Activated CD4-positive, alpha-beta T cell treated with anti-CD3 and anti-CD28 coated beads for 36 hours (primary cell): ENCODE results near the gene FAAH. TPM values are rescaled to one million over a fixed set of nuclear protein-coding genes. Genes with fewer than 3 reads are reported as not detected.

ENCODE experiments used
- ATAC-seq: fragments of 200-7000 bp; cut with Tn5 transposase; one replicate; pipeline ENCODE4 v1.10.0; 2021; ENCODE audit warnings: mild to moderate bottlenecking, moderate library complexity
- CTCF ChIA-PET: fragments of 350-600 bp; sonication (Branson Sonifier 250); formaldehyde crosslinking; loops from one replicate; lab custom pipeline; 2021; ENCODE audit warnings: antibody characterized with exemption; lab: Charles Lee
- POLR2A ChIA-PET: fragments of 350-600 bp; sonication (Branson Sonifier 250); formaldehyde crosslinking; loops from one replicate; lab custom pipeline; 2021; ENCODE audit warnings: antibody characterized with exemption, inconsistent platforms; lab: Charles Lee
- DNase-seq: peaks from one replicate; pipeline ENCODE4 v3.0.0-alpha.2; 2020
- H3K27ac Mint-ChIP-seq: one replicate; pipeline ENCODE4 v1.8.0; 2021; ENCODE audit warnings: mixed read lengths
- H3K27me3 Mint-ChIP-seq: one replicate; pipeline ENCODE4 v1.8.0; 2021; ENCODE audit warnings: mixed read lengths
- H3K36me3 Mint-ChIP-seq: one replicate; pipeline ENCODE4 v1.8.0; 2021; ENCODE audit warnings: low read depth, mixed read lengths
- H3K4me1 Mint-ChIP-seq: one replicate; pipeline ENCODE4 v1.8.0; 2021; ENCODE audit warnings: mixed read lengths
- H3K4me3 Mint-ChIP-seq: one replicate; pipeline ENCODE4 v1.8.0; 2021; ENCODE audit warnings: mild to moderate bottlenecking, moderate library complexity, mixed read lengths
- H3K9me3 Mint-ChIP-seq: one replicate; pipeline ENCODE4 v1.8.0; 2021; ENCODE audit warnings: low read depth, mixed read lengths
- intact Hi-C, 2 experiments: fragments of 100-400 bp; cut with DNase I in 1 of 2; cut with micrococcal nuclease in 1 of 2; formaldehyde crosslinking; loops; one replicate each; pipeline versions ENCODE4 v1.14.2 to v1.15.1; 2022 to 2024; cut with DNase I, micrococcal nuclease
- total RNA-seq, 2 experiments: library from RNA; stranded (reverse); gene quantifications; one replicate each; pipeline ENCODE4 v1.2.3, GENCODE V29; 2021

Gene FAAH
- total RNA-seq, 2 experiments from 2014 or later: 5.3 to 7.5 TPM

DNA sequence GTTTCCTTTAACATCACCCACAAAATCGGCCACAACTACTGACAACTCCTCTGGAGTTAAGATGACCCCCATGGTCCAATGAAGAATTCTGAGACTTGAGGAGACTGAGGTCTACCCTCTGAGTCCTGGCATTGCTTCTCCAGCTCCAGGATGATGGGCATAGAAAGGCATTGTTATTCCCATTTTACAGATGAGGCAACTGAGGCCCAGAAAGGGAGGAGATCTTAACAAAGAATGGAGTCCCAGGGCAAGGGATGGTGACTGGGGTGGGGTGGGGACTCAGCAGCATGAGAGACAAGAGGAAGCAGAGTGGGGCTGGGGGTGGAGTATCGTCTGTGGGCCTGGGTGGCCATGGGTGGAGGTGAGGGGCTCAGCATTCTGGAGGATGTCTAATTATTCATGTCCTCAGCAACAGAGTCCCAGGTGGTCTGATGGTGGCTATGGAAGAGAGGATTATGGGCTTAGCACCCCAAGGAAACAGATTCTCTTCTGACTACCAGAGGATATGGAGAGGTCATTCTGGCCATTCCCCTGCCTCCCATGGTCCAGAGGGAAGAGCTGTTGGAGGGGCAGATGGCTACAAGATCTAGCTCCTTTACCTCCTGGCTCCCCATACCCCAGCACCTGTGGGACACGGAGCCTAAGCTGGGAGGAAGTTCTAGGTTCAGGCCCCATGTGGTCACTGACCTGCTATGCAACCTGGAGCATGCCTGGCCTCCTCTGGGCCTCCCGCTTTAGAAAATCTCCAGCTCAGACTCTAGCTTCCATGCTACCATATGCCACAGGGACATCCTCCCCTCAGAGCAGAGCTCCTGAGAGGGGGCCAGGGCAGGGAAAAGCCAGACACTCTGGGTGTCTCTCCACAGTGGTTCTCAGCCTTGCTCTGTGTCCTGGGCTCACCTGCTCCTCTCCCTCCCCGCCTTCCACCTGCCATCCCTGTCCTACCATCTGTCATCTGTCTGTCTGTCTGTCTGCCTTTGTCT is 58.1 kb downstream of the FAAH start:
- intact Hi-C loops: no loop called here
- H3K4me3 Mint-ChIP-seq: no peak overlapping the region
- no peak overlapping the region for H3K27ac Mint-ChIP-seq
- ATAC-seq (no peak), DNase-seq (no peak)
- CTCF ChIA-PET: interaction anchor here (1.2 to 2.0 kb wide), 4 partner anchors 10 to 77 kb away, joined by 3 to 6 read pairs (median 4); no protein-coding TSS in a partner anchor
- H3K36me3 Mint-ChIP-seq: no peaks in the 10 kb centered on the region
- no peaks in the 10 kb centered on the region for H3K9me3 Mint-ChIP-seq
- peaks cover 6% of the 10 kb centered on the region for H3K4me1 Mint-ChIP-seq
- H3K27me3 Mint-ChIP-seq: peaks cover 52% of the 10 kb centered on the region
- POLR2A ChIA-PET: no interaction called here

DNA sequence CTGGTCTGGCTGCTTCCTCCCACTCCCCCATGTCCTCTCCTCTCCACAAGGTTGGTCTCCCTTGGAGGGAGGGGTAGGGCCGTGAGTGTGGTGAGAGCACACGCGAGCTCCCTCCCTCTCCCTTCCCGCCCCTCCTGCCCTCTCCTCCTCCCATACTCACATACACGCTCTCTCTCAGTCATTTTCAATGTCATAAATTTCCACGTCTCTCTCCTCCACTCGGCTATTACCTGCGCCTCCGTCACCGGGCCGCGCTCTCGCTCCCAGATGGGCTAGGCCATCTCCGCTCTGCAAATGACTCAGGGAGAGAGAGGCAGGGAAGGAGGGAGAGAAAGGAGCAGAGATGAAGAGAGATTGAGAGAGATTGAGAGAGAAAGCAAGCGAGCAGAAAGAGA is 58.8 kb downstream of the FAAH start:
- POLR2A ChIA-PET: no interaction called here

DNA sequence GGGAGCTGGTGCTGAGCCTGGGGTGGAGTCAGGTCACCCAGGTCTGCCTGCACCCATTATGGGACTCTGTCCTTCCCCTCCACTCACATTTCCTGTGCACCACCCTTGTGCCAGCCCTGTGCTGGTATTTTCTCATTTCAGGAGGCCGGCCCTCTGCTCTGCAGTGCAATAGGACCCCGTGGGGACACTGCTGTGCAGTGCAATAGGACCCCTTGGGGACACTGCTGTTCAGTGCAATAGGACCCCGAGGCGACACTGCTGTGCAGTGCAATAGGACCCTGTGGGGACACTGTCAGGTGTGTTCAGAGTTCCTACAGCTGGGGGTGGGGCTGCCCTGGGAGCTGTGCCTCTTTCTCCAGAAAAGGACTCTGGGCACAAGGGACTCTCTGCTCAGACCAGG is 59.3 kb downstream of the FAAH start:
- Mint-ChIP-seq H3K27ac (no peak overlapping the region), H3K27me3 (peaks cover 44% of the 10 kb centered on the region), H3K36me3 (no peaks in the 10 kb centered on the region), H3K9me3 (no peaks in the 10 kb centered on the region), H3K4me3 (no peak overlapping the region), H3K4me1 (peaks cover 3% of the 10 kb centered on the region)
- DNase-seq: no peak
- ChIA-PET POLR2A (no interaction called here), CTCF (interaction anchor here (2.0 kb wide), 1 partner anchor 12 kb away, joined by 4 read pairs; no protein-coding TSS in a partner anchor)
- no peak for ATAC-seq
- intact Hi-C loops: no loop called here

More for the DNA sequence above, 58.8 kb downstream of the FAAH start:
- H3K27me3 Mint-ChIP-seq: peaks cover 46% of the 10 kb centered on the region
- H3K9me3 Mint-ChIP-seq: no peaks in the 10 kb centered on the region
- H3K36me3 Mint-ChIP-seq: no peaks in the 10 kb centered on the region
- intact Hi-C loops: no loop called here
- no peak for DNase-seq
- no peak overlapping the region for H3K27ac Mint-ChIP-seq
- ATAC-seq: no peak
- CTCF ChIA-PET: interaction anchor here (1.2 to 2.0 kb wide), 2 partner anchors 11 to 25 kb away, joined by 3 to 4 read pairs; no protein-coding TSS in a partner anchor
- peaks cover 6% of the 10 kb centered on the region for H3K4me1 Mint-ChIP-seq
- H3K4me3 Mint-ChIP-seq: no peak overlapping the region

DNA sequence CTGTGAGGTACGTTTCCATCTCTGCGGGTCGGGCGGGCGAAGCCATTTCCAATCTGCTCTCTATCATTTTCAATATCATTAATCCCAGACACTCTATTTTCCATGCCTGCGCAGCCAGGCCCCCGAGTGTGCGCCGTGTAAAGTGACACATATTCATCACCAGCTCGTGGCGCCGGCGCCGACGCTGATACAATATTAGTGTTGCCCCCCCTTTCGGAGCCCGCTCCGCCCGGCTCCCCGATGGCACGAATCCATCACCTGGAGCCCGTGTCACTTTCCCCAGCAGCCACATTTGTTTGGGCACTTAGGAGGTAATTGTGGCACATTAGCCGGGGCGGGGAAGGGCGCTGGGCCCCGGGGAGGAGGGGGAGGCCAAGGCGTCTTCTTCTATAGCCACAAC is 61.8 kb downstream of the FAAH start:
- ChIA-PET POLR2A (no interaction called here), CTCF (no interaction called here)
- H3K27me3 Mint-ChIP-seq: peaks cover 36% of the 10 kb centered on the region

DNA sequence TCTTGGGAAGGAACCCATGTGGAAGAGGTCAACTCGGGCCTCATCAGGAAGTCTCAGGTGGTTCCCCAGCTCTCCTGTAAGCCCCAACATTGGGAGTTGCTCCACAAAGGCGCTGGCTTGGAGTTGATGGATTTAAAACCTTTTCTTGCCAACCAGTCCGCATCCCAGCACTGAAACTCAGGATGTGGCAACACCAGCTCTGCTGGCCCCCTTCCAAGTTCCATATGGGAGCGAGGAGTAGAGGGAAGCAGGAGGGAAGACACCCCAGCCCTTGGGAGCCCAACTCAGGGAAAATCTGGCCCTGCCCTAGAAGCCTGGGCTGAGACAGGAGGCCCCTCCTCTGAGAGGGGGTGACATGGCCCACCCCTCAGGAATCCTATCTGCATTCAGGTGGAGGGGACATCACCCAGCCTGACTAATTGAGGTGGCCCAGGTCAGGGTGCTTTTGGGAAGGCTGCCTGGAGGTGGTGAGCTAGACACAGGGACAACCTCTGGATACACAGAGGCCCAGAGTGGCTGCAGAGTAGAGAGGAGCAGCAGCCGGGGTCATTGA is 62.4 kb downstream of the FAAH start:
- Mint-ChIP-seq H3K36me3 (no peaks in the 10 kb centered on the region), H3K27ac (no peak overlapping the region), H3K9me3 (no peaks in the 10 kb centered on the region), H3K4me1 (no peaks in the 10 kb centered on the region), H3K4me3 (no peak overlapping the region), H3K27me3 (peaks cover 31% of the 10 kb centered on the region)
- ATAC-seq: no peak
- POLR2A ChIA-PET: no interaction called here
- no peak for DNase-seq
- CTCF ChIA-PET: interaction anchor here (2.2 kb wide), 1 partner anchor 9 kb away, joined by 17 read pairs; no protein-coding TSS in a partner anchor
- intact Hi-C loops: no loop called here

More for the DNA sequence above, 61.8 kb downstream of the FAAH start:
- intact Hi-C loops: no loop called here
- Mint-ChIP-seq H3K36me3 (no peaks in the 10 kb centered on the region), H3K27ac (no peak overlapping the region), H3K9me3 (no peaks in the 10 kb centered on the region), H3K4me3 (no peak overlapping the region), H3K4me1 (no peaks in the 10 kb centered on the region)
- DNase-seq (no peak), ATAC-seq (no peak)

DNA sequence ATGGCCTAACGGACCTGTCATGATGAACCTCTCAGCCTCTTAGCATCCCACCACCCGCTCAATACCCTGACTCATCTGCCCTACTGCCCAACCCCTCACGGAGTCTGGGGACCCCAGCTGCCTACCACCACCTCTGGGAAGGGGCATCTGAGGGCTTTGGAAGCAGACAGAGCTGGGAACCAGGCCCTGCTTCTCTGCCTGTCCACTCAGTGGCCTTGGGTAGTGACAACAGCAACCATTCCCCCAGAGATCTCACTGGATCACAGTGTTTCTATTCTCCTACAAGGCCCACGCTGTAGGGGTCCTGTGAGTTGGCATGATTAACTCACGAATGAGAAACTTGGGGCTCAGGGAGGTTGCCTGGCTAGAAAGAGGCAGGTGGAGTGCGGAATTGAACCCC is 63.1 kb downstream of the FAAH start:
- Mint-ChIP-seq H3K9me3 (no peaks in the 10 kb centered on the region), H3K4me3 (no peak overlapping the region), H3K4me1 (no peaks in the 10 kb centered on the region), H3K27me3 (peaks cover 26% of the 10 kb centered on the region), H3K36me3 (no peaks in the 10 kb centered on the region), H3K27ac (no peak overlapping the region)
- ATAC-seq: no peak
- POLR2A ChIA-PET: no interaction called here
- DNase-seq: no peak
- intact Hi-C loops: no loop called here
- CTCF ChIA-PET: interaction anchor here (1.1 to 2.2 kb wide), 2 partner anchors 10 to 70 kb away, joined by 3 to 17 read pairs; no protein-coding TSS in a partner anchor

DNA sequence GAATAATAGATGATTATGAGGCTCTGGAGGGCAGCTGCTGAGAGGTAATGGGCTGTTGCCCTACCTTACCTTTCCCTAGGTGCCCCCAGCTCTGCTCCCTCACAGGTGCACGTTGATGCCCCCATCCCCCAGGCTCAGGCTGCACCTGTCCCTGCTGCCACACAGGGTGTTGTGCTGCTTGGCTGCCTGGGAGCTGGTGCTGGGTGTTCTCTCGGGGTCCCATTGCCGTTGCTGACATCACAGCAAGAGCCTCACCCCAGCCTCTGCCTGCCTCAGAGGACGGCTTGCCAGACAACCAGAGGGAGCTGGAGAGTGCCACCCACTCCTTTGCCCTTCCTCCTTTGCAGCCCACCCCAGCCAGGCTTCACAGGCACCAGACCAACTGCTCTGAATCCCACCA is 64.1 kb downstream of the FAAH start:
- H3K4me1 Mint-ChIP-seq: no peaks in the 10 kb centered on the region
- H3K27ac Mint-ChIP-seq: no peak overlapping the region
- DNase-seq (no peak), ATAC-seq (no peak)
- H3K27me3 Mint-ChIP-seq: peaks cover 26% of the 10 kb centered on the region
- no peaks in the 10 kb centered on the region for H3K36me3 Mint-ChIP-seq
- ChIA-PET CTCF (interaction anchor here (0.5 to 2.2 kb wide), 4 partner anchors 8 to 69 kb away, joined by 3 to 17 read pairs (median 4); no protein-coding TSS in a partner anchor), POLR2A (no interaction called here)
- H3K4me3 Mint-ChIP-seq: no peak overlapping the region
- intact Hi-C loops: no loop called here
- no peaks in the 10 kb centered on the region for H3K9me3 Mint-ChIP-seq

DNA sequence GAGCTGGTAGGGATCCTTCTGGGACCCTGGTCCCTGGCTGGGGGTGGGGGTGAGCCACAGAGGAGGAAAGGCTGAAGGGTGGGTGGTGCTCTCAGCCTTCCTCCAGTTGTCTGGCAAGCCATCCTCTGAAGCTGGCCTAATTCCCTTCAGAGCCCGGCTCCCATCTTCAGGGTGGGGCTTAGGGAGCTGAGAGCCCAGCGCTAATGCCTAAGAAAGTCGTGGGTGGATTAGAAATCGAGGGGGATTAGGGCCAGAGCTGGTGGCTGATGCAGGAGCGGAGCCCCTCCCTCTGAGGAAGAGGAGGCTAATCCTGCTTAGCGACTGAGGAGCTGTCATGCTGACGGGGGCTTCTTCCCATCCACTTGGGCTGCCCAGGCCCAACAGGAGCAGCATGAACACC is 64.7 kb downstream of the FAAH start:
- Mint-ChIP-seq H3K9me3 (no peaks in the 10 kb centered on the region), H3K4me1 (no peaks in the 10 kb centered on the region), H3K27ac (no peak overlapping the region), H3K4me3 (no peak overlapping the region), H3K36me3 (no peaks in the 10 kb centered on the region), H3K27me3 (peaks cover 27% of the 10 kb centered on the region)
- DNase-seq (no peak), ATAC-seq (no peak)
- POLR2A ChIA-PET: interaction anchor here (0.6 kb wide), 1 partner anchor 30 kb away, joined by 6 read pairs; no protein-coding TSS in a partner anchor
- intact Hi-C loops: no loop called here
- CTCF ChIA-PET: interaction anchor here (0.5 to 2.2 kb wide), 3 partner anchors 9 to 23 kb away, joined by 3 to 17 read pairs (median 4); no protein-coding TSS in a partner anchor

DNA sequence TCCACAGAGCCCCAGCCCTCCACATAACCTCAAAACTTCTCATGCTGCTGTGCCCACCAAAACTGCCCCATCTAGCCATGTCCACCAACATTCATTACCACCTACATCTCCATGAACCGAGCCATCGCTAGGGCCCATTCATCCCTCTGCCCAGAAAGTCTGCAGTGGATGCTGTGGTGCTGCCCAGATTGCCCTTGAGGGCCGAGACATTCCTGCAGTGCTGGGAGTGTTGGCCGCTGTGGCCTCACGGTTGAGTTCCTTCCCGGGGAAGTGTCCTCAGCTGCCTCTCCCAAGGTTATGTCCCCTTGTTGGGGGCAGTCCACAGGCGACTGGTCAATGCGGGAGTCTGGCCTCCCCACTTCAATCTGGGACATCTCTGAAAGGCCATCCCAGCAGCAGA is 65.2 kb downstream of the FAAH start:
- Mint-ChIP-seq H3K4me1 (no peaks in the 10 kb centered on the region), H3K4me3 (no peak overlapping the region), H3K9me3 (no peaks in the 10 kb centered on the region), H3K27me3 (peaks cover 31% of the 10 kb centered on the region), H3K27ac (no peak overlapping the region), H3K36me3 (no peaks in the 10 kb centered on the region)
- no peak for ATAC-seq
- ChIA-PET CTCF (interaction anchor here (1.0 to 1.4 kb wide), 3 partner anchors 9 to 25 kb away, joined by 3 to 7 read pairs (median 3); no protein-coding TSS in a partner anchor), POLR2A (interaction anchor here (0.6 kb wide), 1 partner anchor 31 kb away, joined by 6 read pairs; no protein-coding TSS in a partner anchor)
- intact Hi-C loops: no loop called here
- no peak for DNase-seq

DNA sequence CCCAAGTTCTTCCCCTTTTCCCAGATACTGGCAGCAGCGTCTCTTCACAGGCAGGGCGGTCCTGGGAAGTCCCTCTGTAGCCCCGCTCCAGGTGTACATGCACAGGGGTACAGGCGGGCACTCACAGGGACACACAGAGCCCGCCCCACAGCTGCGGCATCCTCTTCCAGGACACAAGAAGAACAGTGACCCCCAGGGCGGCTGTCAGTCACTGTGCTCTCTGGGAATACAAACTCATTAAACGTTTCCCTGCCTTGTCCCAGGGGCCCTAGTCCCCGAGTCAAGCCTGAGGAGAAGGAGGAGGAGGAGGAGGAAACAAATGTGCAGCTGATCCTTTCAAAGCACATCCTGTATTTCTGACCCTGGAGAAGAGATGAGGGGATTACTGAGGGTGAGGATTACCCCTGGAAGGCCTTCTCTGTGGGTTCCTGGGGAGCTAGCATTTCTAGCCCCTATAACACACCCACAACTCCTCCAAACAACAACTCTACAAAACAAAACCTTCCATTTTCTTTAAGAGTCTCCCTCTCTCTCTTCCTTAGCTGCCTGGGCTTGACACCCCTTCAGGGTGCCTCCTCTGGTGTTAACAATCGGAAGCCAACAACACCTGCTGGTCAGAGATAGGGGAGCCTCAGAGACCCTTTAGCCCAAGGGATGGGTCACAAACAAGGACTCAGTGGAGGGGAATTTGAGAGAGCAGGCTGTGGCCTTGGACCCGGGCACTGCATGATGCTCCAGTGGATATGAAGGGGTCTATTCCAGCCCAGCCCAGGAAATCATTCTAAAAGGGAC is 67.1 kb downstream of the FAAH start:
- Mint-ChIP-seq H3K36me3 (no peaks in the 10 kb centered on the region), H3K27me3 (peaks cover 26% of the 10 kb centered on the region), H3K27ac (no peak overlapping the region), H3K4me3 (no peak overlapping the region), H3K9me3 (no peaks in the 10 kb centered on the region), H3K4me1 (peaks cover 4% of the 10 kb centered on the region)
- ChIA-PET CTCF (interaction anchor here (0.7 kb wide), 1 partner anchor 1930 kb away, joined by 3 read pairs; no protein-coding TSS in a partner anchor), POLR2A (no interaction called here)
- intact Hi-C loops: no loop called here
- ATAC-seq: no peak
- DNase-seq: no peak
